Activated CD4-positive, alpha-beta T cell treated with anti-CD3 and anti-CD28 coated beads, Interleukin-10, Interleukin-2, amounts not matched to agents 100 ng/mL and 50 ng/mL, durations not matched to agents 16 hours and 8 hours (primary cell): ENCODE measurements around the gene CADM1.

Experiments
- DNase-seq: peaks from one replicate; pipeline ENCODE4 v3.0.0-alpha.2; 2020

The CADM1 gene

GRCh38 chr11:115168686-115169085 lies 335.5 kb downstream of the CADM1 start:
- DNase-seq: no peak

GRCh38 chr11:115168229-115168671 lies 336.0 kb downstream of the CADM1 start:
- no peak for DNase-seq

- DNase-seq: no peak
Observed at GRCh38 chr11:115167456-115167855, 336.8 kb downstream of the CADM1 start.

- DNase-seq: no peak
Observed at GRCh38 chr11:115166820-115167219, 337.4 kb downstream of the CADM1 start.

GRCh38 chr11:115164774-115165173 lies 339.4 kb downstream of the CADM1 start:
- DNase-seq: no peak

- DNase-seq: no peak
Observed at GRCh38 chr11:115162919-115163318, 341.3 kb downstream of the CADM1 start.

- DNase-seq: no peak
Observed at GRCh38 chr11:115161876-115162275, 342.3 kb downstream of the CADM1 start.

- DNase-seq: no peak
Observed at GRCh38 chr11:115159207-115159606, 345.0 kb downstream of the CADM1 start.

- DNase-seq: no peak
Observed at GRCh38 chr11:115158053-115158452, 346.2 kb downstream of the CADM1 start.

GRCh38 chr11:115157247-115157646 lies 347.0 kb downstream of the CADM1 start:
- no peak for DNase-seq

GRCh38 chr11:115155978-115156377 lies 348.2 kb downstream of the CADM1 start:
- DNase-seq: no peak

GRCh38 chr11:115155320-115155719 lies 348.9 kb downstream of the CADM1 start:
- DNase-seq: no peak

- DNase-seq: no peak
Observed at GRCh38 chr11:115154355-115154736, 349.9 kb downstream of the CADM1 start.

GRCh38 chr11:115153731-115154354 lies 350.4 kb downstream of the CADM1 start:
- DNase-seq: no peak

GRCh38 chr11:115153135-115153534 lies 351.1 kb downstream of the CADM1 start:
- no peak for DNase-seq

GRCh38 chr11:115151010-115151409 lies 353.2 kb downstream of the CADM1 start:
- no peak for DNase-seq

GRCh38 chr11:115148691-115149090 lies 355.5 kb downstream of the CADM1 start:
- DNase-seq: no peak

GRCh38 chr11:115148101-115148500 lies 356.1 kb downstream of the CADM1 start:
- DNase-seq: no peak

- DNase-seq: no peak
Observed at GRCh38 chr11:115147243-115147807, 356.9 kb downstream of the CADM1 start.

- no peak for DNase-seq
Observed at GRCh38 chr11:115146425-115146824, 357.8 kb downstream of the CADM1 start.

GRCh38 chr11:115145324-115145723 lies 358.9 kb downstream of the CADM1 start:
- no peak for DNase-seq

GRCh38 chr11:115144914-115145313 lies 359.3 kb downstream of the CADM1 start:
- DNase-seq: no peak

- no peak for DNase-seq
Observed at GRCh38 chr11:115144014-115144413, 360.2 kb downstream of the CADM1 start.

GRCh38 chr11:115141231-115142114 lies 362.7 kb downstream of the CADM1 start:
- no peak for DNase-seq
